Ramos (cell line): Measurements from ENCODE around the gene CYP19A1.

Experiments used
- in situ Hi-C: fragments of 300-500 bp; cut with MboI; formaldehyde crosslinking; loops from one replicate; pipeline ENCODE4 v1.14.3; 2022; ENCODE audit warnings: low sequenced_read_pairs; ENCODE audit not compliant: unreplicated experiment

The CYP19A1 gene

DNA sequence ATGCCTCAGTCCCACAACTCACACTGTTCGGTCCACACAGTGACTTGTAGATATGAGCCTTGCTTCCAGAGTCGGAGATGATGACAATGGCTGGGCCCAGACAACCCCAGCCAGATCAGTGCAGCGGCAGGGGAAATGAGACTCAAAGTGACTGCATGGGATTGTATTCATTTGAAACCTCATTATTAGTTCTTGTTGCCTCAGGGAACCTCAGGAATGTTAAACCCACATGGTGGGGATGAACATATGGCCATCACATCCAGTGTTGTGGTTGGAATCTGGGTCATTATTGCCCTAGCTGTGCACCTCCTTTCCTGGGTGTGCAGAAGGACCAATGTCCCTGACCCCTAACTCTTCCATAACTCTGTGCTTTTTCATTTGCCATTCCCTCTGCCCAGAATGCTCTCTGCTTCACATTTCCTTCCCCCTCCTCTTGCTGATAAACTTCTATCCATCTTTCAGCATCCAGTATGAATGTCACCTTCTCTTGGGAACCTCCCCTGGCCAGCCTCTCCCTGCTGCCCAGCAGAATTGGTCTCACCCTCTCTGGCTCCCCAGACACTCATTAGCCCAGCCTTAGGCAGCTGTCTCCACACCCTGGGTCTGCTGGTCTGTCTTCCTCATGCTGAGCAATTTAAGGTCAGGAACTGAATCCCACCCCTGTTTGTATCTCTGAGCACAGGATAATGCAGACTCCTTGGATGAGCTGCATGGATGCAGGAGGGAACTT is 176.7 kb downstream of the CYP19A1 start:
- in situ Hi-C loops = no loop called here

DNA sequence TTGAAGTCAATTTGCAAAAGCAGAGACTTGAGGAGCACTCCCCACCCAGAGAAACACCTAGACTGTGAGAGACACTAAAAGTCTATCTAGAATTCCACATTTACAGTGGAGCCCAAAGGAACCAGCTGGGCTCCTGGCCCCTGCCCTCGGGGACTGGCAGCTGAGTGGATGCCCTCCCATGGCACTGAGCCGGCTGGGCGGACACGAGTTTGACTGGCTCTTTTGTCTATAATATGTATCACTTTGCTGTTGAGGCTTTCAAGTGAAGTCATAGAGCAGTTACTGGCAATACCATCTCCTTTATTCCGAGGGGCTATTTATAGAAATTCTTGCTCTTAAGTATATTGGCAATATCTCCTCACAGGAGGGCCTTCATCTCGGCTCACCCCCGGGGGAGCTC is 177.9 kb downstream of the CYP19A1 start:
- in situ Hi-C loops = no loop called here
